MCF 10A (cell line): Measurements from ENCODE around the gene TMEM238. TPM values are rescaled to one million over a fixed set of nuclear protein-coding genes. Genes with fewer than 3 reads are reported as not detected.

Source experiments
- BruUV-seq: library from RNA; stranded (reverse); fragments of 400-500 nt; replicated peaks from 2 replicates; lab custom pipeline; 2021; lab: Mats Ljungman, UMichigan
- CTCF ChIA-PET: fragments of 300-600 bp; sonication (Branson Sonifier 250); formaldehyde crosslinking; extraction: SDS; loops from one replicate; lab custom pipeline; 2021; ENCODE audit warnings: antibody characterized with exemption, inconsistent platforms; lab: Yijun Ruan, JAX
- POLR2A ChIA-PET: fragments of 300-600, 350-650 bp; sonication (Branson Sonifier 250); formaldehyde crosslinking; extraction: SDS; loops from one replicate; lab custom pipeline; 2020; ENCODE audit warnings: antibody characterized with exemption, inconsistent platforms; lab: Yijun Ruan, JAX
- DNase-seq: peaks from one replicate; pipeline ENCODE4 v3.0.0-alpha.2; 2018; ENCODE audit not compliant: unreplicated experiment
- H3K27ac Mint-ChIP-seq: one replicate; pipeline ENCODE4 v1.8.0; 2022; ENCODE audit warnings: mild to moderate bottlenecking, low read depth, mixed read lengths; ENCODE audit not compliant: unreplicated experiment
- H3K27me3 Mint-ChIP-seq: one replicate; pipeline ENCODE4 v1.8.0; 2022; ENCODE audit warnings: mixed read lengths; ENCODE audit not compliant: insufficient read depth, unreplicated experiment
- H3K36me3 Mint-ChIP-seq: one replicate; pipeline ENCODE4 v1.8.0; 2022; ENCODE audit warnings: mild to moderate bottlenecking, moderate library complexity, mixed read lengths; ENCODE audit not compliant: insufficient read depth, unreplicated experiment
- H3K4me1 Mint-ChIP-seq: one replicate; pipeline ENCODE4 v1.8.0; 2022; ENCODE audit warnings: mixed read lengths; ENCODE audit not compliant: insufficient read depth, unreplicated experiment
- H3K4me3 Mint-ChIP-seq: one replicate; pipeline ENCODE4 v1.8.0; 2022; ENCODE audit warnings: mild to moderate bottlenecking, moderate library complexity, mixed read lengths; ENCODE audit not compliant: unreplicated experiment
- H3K9me3 Mint-ChIP-seq: one replicate; pipeline ENCODE4 v1.8.0; 2022; ENCODE audit warnings: mixed read lengths; ENCODE audit not compliant: unreplicated experiment
- CTCF ChIP-seq: fragments of 200-600 bp; IDR thresholded peaks from one replicate; pipeline ENCODE4 v1.8.0; 2022; ENCODE audit warnings: antibody characterized with exemption, mild to moderate bottlenecking; ENCODE audit not compliant: unreplicated experiment
- intact Hi-C: fragments of 100-400 bp; cut with micrococcal nuclease; formaldehyde crosslinking; loops from 2 replicates; pipeline ENCODE4 v1.14.1; 2022
- total RNA-seq: library from RNA; stranded (reverse); gene quantifications from 2 replicates; pipeline ENCODE4 v1.2.3, GENCODE V29; 2022

Gene TMEM238
- total RNA-seq, 1 experiment from 2014 or later: 14.9 TPM

GRCh38 chr19:55348317-55349034 is 35.6 kb downstream of the TMEM238 start:
- Mint-ChIP-seq H3K4me3 (no peak overlapping the region), H3K4me1 (peaks cover 30% of the 10 kb centered on the region), H3K27ac (no peak overlapping the region), H3K27me3 (no peaks in the 10 kb centered on the region), H3K9me3 (no peaks in the 10 kb centered on the region), H3K36me3 (peaks cover 25% of the 10 kb centered on the region)
- TF ChIP-seq CTCF: no peak
- POLR2A ChIA-PET: interaction anchor here (0.6 to 1.5 kb wide), 6 partner anchors 9 to 89 kb away, joined by 3 to 4 read pairs (median 3); partner anchors contain the start of gene KMT5C
- BruUV-seq: no TSS peak
- intact Hi-C loops: no loop called here
- DNase-seq: no peak
- CTCF ChIA-PET: interaction anchor here (0.7 to 1.5 kb wide), 4 partner anchors 8 to 47 kb away, joined by 3 to 8 read pairs (median 4); no protein-coding TSS in a partner anchor

- H3K4me1 Mint-ChIP-seq: peaks cover 22% of the 10 kb centered on the region
- no peak overlapping the region for H3K4me3 Mint-ChIP-seq
- no peak for TF ChIP-seq CTCF
Observed at GRCh38 chr19:55347442-55348009, 36.6 kb downstream of the TMEM238 start.

DNA sequence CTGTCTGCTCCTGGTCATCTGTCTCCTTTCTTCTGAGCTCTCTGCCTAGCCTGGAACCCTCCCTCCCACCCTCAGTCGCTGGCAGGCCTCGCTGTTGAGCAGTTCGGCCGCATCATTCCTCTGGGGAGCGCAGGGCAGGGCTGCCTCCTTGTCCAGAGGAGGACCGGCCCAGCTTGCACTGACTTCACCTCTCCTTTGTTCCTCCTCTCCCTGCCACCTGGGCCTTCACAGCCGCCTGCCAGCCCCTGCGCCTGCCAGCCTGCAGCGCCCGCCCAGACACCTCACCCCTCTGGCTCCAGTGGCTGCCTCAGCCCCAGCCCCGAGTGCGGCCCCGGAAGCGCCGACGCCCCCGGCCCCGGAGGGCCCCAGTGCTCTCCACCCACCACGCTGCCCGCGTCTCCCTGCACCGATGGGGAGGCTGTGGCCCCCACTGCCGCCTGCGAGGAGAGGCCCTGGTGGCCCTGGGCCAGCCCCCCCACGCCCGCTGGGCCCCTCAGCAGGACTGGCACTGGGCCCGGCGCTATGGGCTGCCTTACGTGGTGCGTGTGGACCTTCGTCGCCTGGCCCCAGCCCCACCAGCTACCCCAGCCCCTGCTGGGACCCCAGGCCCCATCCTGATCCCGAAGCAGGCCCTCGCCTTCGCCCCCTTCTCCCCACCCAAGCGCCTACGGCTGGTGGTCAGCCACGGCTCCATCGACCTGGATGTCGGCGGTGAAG is 37.2 kb downstream of the TMEM238 start:
- BruUV-seq: no TSS peak
- Mint-ChIP-seq H3K27ac (no peak overlapping the region), H3K27me3 (no peaks in the 10 kb centered on the region), H3K4me3 (no peak overlapping the region), H3K36me3 (peaks cover 35% of the 10 kb centered on the region), H3K4me1 (peaks cover 16% of the 10 kb centered on the region), H3K9me3 (no peaks in the 10 kb centered on the region)
- ChIA-PET CTCF (interaction anchor here (0.6 kb wide), 2 partner anchors 34 to 183 kb away, joined by 3 to 6 read pairs; no protein-coding TSS in a partner anchor), POLR2A (no interaction called here)
- intact Hi-C loops: no loop called here
- no peak for TF ChIP-seq CTCF
- no peak for DNase-seq

More at GRCh38 chr19:55347442-55348009, 36.6 kb downstream of the TMEM238 start:
- Mint-ChIP-seq H3K27ac (no peak overlapping the region), H3K9me3 (no peaks in the 10 kb centered on the region), H3K27me3 (no peaks in the 10 kb centered on the region), H3K36me3 (peaks cover 31% of the 10 kb centered on the region)
- CTCF ChIA-PET: interaction anchor here (1.2 to 1.5 kb wide), 3 partner anchors 18 to 46 kb away, joined by 3 to 5 read pairs (median 4); no protein-coding TSS in a partner anchor
- no TSS peak for BruUV-seq
- no peak for DNase-seq
- POLR2A ChIA-PET: interaction anchor here (1.1 to 1.3 kb wide), 2 partner anchors 10 to 88 kb away, joined by 3 to 4 read pairs; no protein-coding TSS in a partner anchor
- intact Hi-C loops: no loop called here
